GM19468 (cell line): Measurements from ENCODE around the gene RNF151.

ENCODE experiments used
- ATAC-seq: cut with Tn5 transposase; IDR thresholded peaks from one replicate; pipeline ENCODE4 v1.9.1; 2021; ENCODE audit warnings: mild to moderate bottlenecking, moderate library complexity, moderate number of reproducible peaks; ENCODE audit not compliant: unreplicated experiment; ENCODE audit errors: extremely low read depth

Gene RNF151

GRCh38 chr16:1976216-1976520, 9.5 kb downstream of the RNF151 start:
- ATAC-seq, result no peak

- ATAC-seq, result no peak
Observed at GRCh38 chr16:1976951-1977874, 10.6 kb downstream of the RNF151 start.

- no peak for ATAC-seq
Observed at GRCh38 chr16:1977875-1978268, 11.2 kb downstream of the RNF151 start.

GRCh38 chr16:1978476-1979120, 11.9 kb downstream of the RNF151 start:
- ATAC-seq, result no peak

GRCh38 chr16:1979271-1980029, 12.8 kb downstream of the RNF151 start:
- no peak for ATAC-seq

GRCh38 chr16:1980030-1980769, 13.5 kb downstream of the RNF151 start:
- ATAC-seq, result no peak

GRCh38 chr16:1980770-1981087, 14.1 kb downstream of the RNF151 start:
- no peak for ATAC-seq

GRCh38 chr16:1981398-1981836, 14.8 kb downstream of the RNF151 start, which contains the start of gene NOXO1:
Gene NOXO1, minus strand, starts transcription at chr16:1981469. Its CDS starts 290 bp downstream, at chr16:1981179.
- no peak for ATAC-seq

- no peak for ATAC-seq
Observed at GRCh38 chr16:1982013-1982433, 15.4 kb downstream of the RNF151 start.

GRCh38 chr16:1982991-1983543, 16.4 kb downstream of the RNF151 start:
- no peak for ATAC-seq

GRCh38 chr16:1983544-1984346, 17.1 kb downstream of the RNF151 start, which contains the start of gene GFER:
Gene GFER, plus strand, starts transcription at chr16:1984193. Its CDS starts 26 bp downstream, at chr16:1984219.
- ATAC-seq, result peak; percentile 58

- no peak for ATAC-seq
Observed at GRCh38 chr16:1984347-1985225, 17.9 kb downstream of the RNF151 start.

GRCh38 chr16:1985466-1986150, 19.0 kb downstream of the RNF151 start:
- no peak for ATAC-seq

GRCh38 chr16:1987198-1987597, 20.5 kb downstream of the RNF151 start:
- ATAC-seq, result no peak

- no peak for ATAC-seq
Observed at GRCh38 chr16:1989209-1990100, 22.8 kb downstream of the RNF151 start, which contains the start of gene SYNGR3. Gene SYNGR3, plus strand, starts transcription at chr16:1989970. Its CDS starts 133 bp downstream, at chr16:1990103.

- ATAC-seq, result no peak
Observed at GRCh38 chr16:1990101-1990350, 23.4 kb downstream of the RNF151 start.
